ENCODE data around the gene RUNX3.

- TF ChIP-seq CTCF (IDR thresholded peaks at IDR 0.05) (no peak), POLR2AphosphoS5 (IDR thresholded peaks at IDR 0.05) (no peak), EP300 (IDR thresholded peaks at IDR 0.05) (no peak), POLR2A (IDR thresholded peaks at IDR 0.05) (no peak)
Measured at GRCh38 chr1:24918370-24918769, 11.7 kb downstream of the RUNX3 start.

Measured in sigmoid colon (tissue), 4 donors.